Upper lobe of right lung (tissue), 1 donor: ENCODE data around the gene TSPAN11. TPM values are rescaled to one million over a fixed set of nuclear protein-coding genes. Genes with fewer than 3 reads are reported as not detected.

Experiments used
- ATAC-seq: fragments of 200-7000 bp; cut with Tn5 transposase; one replicate; pipeline ENCODE4 v1.9.1; 2020; ENCODE audit warnings: mild to moderate bottlenecking, moderate library complexity
- DNase-seq: peaks from one replicate; pipeline ENCODE4 v3.0.0-alpha.2; 2020
- H3K27ac ChIP-seq: fragments of 200-600 bp; one replicate; pipeline ENCODE4 v1.8.0; 2022
- H3K27me3 ChIP-seq: fragments of 200-600 bp; one replicate; pipeline ENCODE4 v1.8.0; 2022; ENCODE audit warnings: mild to moderate bottlenecking
- H3K36me3 ChIP-seq: fragments of 200-600 bp; one replicate; pipeline ENCODE4 v1.8.0; 2022
- H3K4me1 ChIP-seq: fragments of 200-600 bp; one replicate; pipeline ENCODE4 v1.8.0; 2022
- H3K4me3 ChIP-seq: fragments of 200-600 bp; one replicate; pipeline ENCODE4 v1.8.0; 2022; ENCODE audit warnings: mild to moderate bottlenecking
- H3K9me3 ChIP-seq: fragments of 200-600 bp; one replicate; pipeline ENCODE4 v1.8.0; 2022
- CTCF ChIP-seq: fragments of 200-600 bp; IDR thresholded peaks from one replicate; pipeline ENCODE4 v1.8.0; 2022; ENCODE audit warnings: antibody characterized with exemption
- intact Hi-C: fragments of 100-400 bp; cut with DNase I; formaldehyde crosslinking; loops from one replicate; pipeline ENCODE4 v1.11.0; 2022
- total RNA-seq: library from RNA; stranded (reverse); fragmentation: NEBNext Ultra II Directional; extraction: Animal tissue kit (Norgen Biotek cat#: 25700); gene quantifications from one replicate; pipeline ENCODE4 v1.2.1, GENCODE V29; 2021
- donor health status: DM: no; HTN: yes; CAD: no; lungs with severe emphysema.

Gene TSPAN11
- total RNA-seq, 1 donor from 2014 or later = 7.8 TPM

DNA sequence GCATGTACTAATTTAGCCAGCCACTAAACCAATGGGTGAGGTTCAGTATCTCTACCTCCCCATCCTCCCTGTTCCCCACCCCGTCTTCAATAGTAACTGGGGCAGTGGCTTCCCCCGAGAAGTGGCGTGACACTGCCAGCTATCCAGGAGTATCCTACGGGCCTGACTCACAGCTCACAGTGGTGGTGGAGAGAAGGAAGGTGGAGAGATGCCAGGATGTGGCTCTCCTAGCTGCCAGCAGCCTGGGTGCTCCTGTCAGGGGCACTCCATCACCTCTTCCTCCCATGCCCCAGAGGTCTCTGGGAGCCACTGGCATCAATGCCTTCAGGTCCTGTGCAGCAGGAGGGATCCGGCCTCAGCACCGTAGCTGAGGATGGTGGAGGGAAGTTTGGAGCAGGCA, 49.0 kb downstream of the TSPAN11 start:
- no peaks in the 10 kb centered on the region for H3K36me3 ChIP-seq
- ATAC-seq (no peak), DNase-seq (no peak)
- no peaks in the 10 kb centered on the region for H3K9me3 ChIP-seq
- no peak for TF ChIP-seq CTCF
- H3K27me3 ChIP-seq = no peaks in the 10 kb centered on the region
- no peak overlapping the region for H3K4me3 ChIP-seq
- intact Hi-C loops = no loop called here
- H3K27ac ChIP-seq = no peak overlapping the region
- peaks cover 5% of the 10 kb centered on the region for H3K4me1 ChIP-seq

GRCh38 chr12:30976206-30976605, 49.7 kb downstream of the TSPAN11 start:
- no peak for ATAC-seq
- Histone ChIP-seq H3K36me3 (no peaks in the 10 kb centered on the region), H3K27me3 (no peaks in the 10 kb centered on the region), H3K27ac (no peak overlapping the region), H3K4me1 (no peaks in the 10 kb centered on the region), H3K9me3 (no peaks in the 10 kb centered on the region), H3K4me3 (no peak overlapping the region)
- intact Hi-C loops = no loop called here
- TF ChIP-seq CTCF = no peak
- no peak for DNase-seq

DNA sequence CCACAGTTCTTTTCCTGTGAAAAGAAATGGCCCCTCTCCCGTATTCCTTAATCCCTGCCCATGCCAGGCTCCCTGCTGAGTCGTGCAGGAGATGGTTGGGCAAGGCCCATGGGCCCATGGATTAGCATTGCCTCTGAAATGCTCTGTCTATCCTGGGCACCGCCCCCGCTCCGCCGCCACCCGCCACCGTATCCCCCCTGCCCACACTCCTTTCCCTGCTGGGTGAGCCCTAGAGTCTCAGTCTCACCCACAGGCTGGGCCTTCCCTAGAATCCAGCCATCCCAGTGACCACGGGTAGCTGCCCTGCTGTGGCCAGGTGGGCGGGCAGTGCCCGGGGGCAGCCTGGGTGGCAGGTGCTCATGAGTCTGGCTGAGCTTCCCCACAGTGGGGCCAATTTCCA, 50.6 kb downstream of the TSPAN11 start:
- H3K36me3 ChIP-seq = no peaks in the 10 kb centered on the region
- H3K27me3 ChIP-seq = no peaks in the 10 kb centered on the region
- no peak overlapping the region for H3K4me3 ChIP-seq
- H3K9me3 ChIP-seq = no peaks in the 10 kb centered on the region
- intact Hi-C loops = no loop called here
- no peak overlapping the region for H3K27ac ChIP-seq
- TF ChIP-seq CTCF = no peak
- H3K4me1 ChIP-seq = no peaks in the 10 kb centered on the region
- DNase-seq (no peak), ATAC-seq (no peak)

GRCh38 chr12:30977537-30978349, 51.2 kb downstream of the TSPAN11 start:
- ATAC-seq = no peak
- intact Hi-C loops = no loop called here
- Histone ChIP-seq H3K27me3 (no peaks in the 10 kb centered on the region), H3K4me3 (no peak overlapping the region), H3K36me3 (no peaks in the 10 kb centered on the region), H3K9me3 (no peaks in the 10 kb centered on the region), H3K4me1 (no peaks in the 10 kb centered on the region), H3K27ac (no peak overlapping the region)
- DNase-seq = no peak
- no peak for TF ChIP-seq CTCF

DNA sequence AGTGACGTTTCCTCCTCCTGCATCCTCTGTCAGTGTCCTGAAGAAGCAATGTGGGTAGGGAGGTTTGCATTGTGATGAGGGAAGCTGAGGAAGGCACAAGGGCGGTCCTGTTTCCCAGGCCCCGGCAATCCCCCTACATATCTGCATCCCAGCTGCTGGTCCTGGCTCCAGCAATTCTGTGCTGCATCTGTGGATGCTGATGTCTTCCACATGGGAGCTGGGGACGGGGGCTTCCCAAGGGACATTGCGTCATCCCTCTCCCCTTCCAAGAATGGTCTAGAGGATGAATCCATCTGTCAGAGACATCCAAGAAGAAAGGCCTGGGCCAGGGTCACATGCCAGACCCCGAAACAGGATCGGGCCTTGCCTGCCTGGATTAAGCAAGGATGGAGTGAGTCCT, 52.1 kb downstream of the TSPAN11 start:
- Histone ChIP-seq H3K27me3 (no peaks in the 10 kb centered on the region), H3K4me3 (no peak overlapping the region), H3K27ac (no peak overlapping the region), H3K9me3 (no peaks in the 10 kb centered on the region), H3K36me3 (no peaks in the 10 kb centered on the region), H3K4me1 (no peaks in the 10 kb centered on the region)
- TF ChIP-seq CTCF = no peak
- ATAC-seq = no peak
- DNase-seq = no peak
- intact Hi-C loops = no loop called here
